Keratinocyte (primary cell): ENCODE results near the gene STAB2. TPM values are rescaled to one million over a fixed set of nuclear protein-coding genes. Genes with fewer than 3 reads are reported as not detected.

Source experiments
- DNase-seq: peaks from one replicate; pipeline ENCODE4 v3.0.0-alpha.2; 2011; ENCODE audit warnings: low read depth, missing footprints, low spot score
- FAIRE-seq: peaks from 2 replicates; lab custom pipeline; 2011; peaks lifted over from hg19 to GRCh38; lab: Jason Lieb, UNC
- H2AFZ ChIP-seq: 2 replicates; pipeline ENCODE4 v1.6.0; 2012; ENCODE audit warnings: low read length, control low read depth, inconsistent platforms; ENCODE audit not compliant: control insufficient read depth
- H3K27ac ChIP-seq: 2 replicates; pipeline ENCODE4 v1.5.1; 2011; ENCODE audit warnings: low read length; ENCODE audit not compliant: control insufficient read depth, insufficient read depth
- H3K27me3 ChIP-seq: 3 replicates; pipeline ENCODE4 v1.6.0; 2011; ENCODE audit warnings: low read length; ENCODE audit not compliant: control insufficient read depth, insufficient read depth; ENCODE audit errors: extremely low read depth
- H3K36me3 ChIP-seq, 2 experiments: 2 replicates in 1 of 2; 3 replicates in 1 of 2; pipeline ENCODE4 v1.5.1; 2011; ENCODE audit warnings: low read length in 2 of 2, mild to moderate bottlenecking in 1 of 2; ENCODE audit not compliant: control insufficient read depth in 2 of 2, insufficient read depth in 2 of 2; ENCODE audit errors: extremely low read depth in 1 of 2
- H3K4me1 ChIP-seq: 3 replicates; pipeline ENCODE4 v1.5.1; 2011; ENCODE audit warnings: low read length; ENCODE audit not compliant: control insufficient read depth, insufficient read depth; ENCODE audit errors: extremely low read depth
- H3K4me2 ChIP-seq: 3 replicates; pipeline ENCODE4 v1.6.0; 2011; ENCODE audit warnings: low read depth, low read length; ENCODE audit not compliant: control insufficient read depth, insufficient read depth; ENCODE audit errors: extremely low read depth
- H3K4me3 ChIP-seq, 3 experiments: fragments of 200-600 bp in 1 of 3; sonication (generic) in 1 of 3; 2 replicates in 2 of 3; 3 replicates in 1 of 3; pipeline ENCODE4 v1.5.1; 2011 to 2016; ENCODE audit warnings: low read length in 3 of 3, mild to moderate bottlenecking in 3 of 3, control low read depth in 2 of 3, inconsistent platforms in 1 of 3, low read depth in 1 of 3, mixed read lengths in 1 of 3, mixed run types in 1 of 3, moderate library complexity in 1 of 3; ENCODE audit not compliant: control insufficient read depth in 2 of 3, insufficient read depth in 2 of 3; ENCODE audit errors: extremely low read depth in 1 of 3
- H3K79me2 ChIP-seq: 2 replicates; pipeline ENCODE4 v1.6.0; 2012; ENCODE audit warnings: low read length; ENCODE audit not compliant: control insufficient read depth, insufficient read depth
- H3K9ac ChIP-seq: 3 replicates; pipeline ENCODE4 v1.6.0; 2011; ENCODE audit warnings: low read length; ENCODE audit not compliant: control insufficient read depth, insufficient read depth; ENCODE audit errors: extremely low read depth
- H3K9me1 ChIP-seq: 3 replicates; pipeline ENCODE4 v1.6.0; 2011; ENCODE audit warnings: low read length; ENCODE audit not compliant: control insufficient read depth, insufficient read depth; ENCODE audit errors: extremely low read depth
- H3K9me3 ChIP-seq: 2 replicates; pipeline ENCODE4 v1.5.1; 2012; ENCODE audit warnings: low read depth, low read length; ENCODE audit not compliant: control insufficient read depth
- H4K20me1 ChIP-seq: 3 replicates; pipeline ENCODE4 v1.6.0; 2011; ENCODE audit warnings: low read length; ENCODE audit not compliant: control insufficient read depth, insufficient read depth; ENCODE audit errors: extremely low read depth
- EZH2 ChIP-seq: IDR thresholded peaks from one replicate; pipeline ENCODE4 v1.6.1; 2012; ENCODE audit warnings: inconsistent platforms, mild to moderate bottlenecking, low read length, moderate library complexity
- dilution Hi-C: fragments of 300-500 bp; cut with MboI; formaldehyde crosslinking; loops from one replicate; pipeline ENCODE4 v1.7.0; 2020; ENCODE audit warnings: low sequenced_read_pairs; ENCODE audit not compliant: extremely low pct_ligation_motif_present
- polyA plus RNA-seq, 5 experiments: library from polyadenylated mRNA; depleted of rRNA in 3 of 5; stranded (reverse) in 3 of 5; stranded (forward) in 1 of 5; unstranded in 1 of 5; fragments of >200 nt; gene quantifications; 1 replicate in 1 of 5; 2 replicates in 3 of 5; 3 replicates in 1 of 5; pipeline versions ENCODE4 v1.2.1 to v1.2.3, GENCODE V29; 2011 to 2012; ENCODE audit warnings: missing spikeins in 2 of 5, low read depth in 1 of 5, low replicate concordance in 1 of 5
- TF ChIP-seq, protein P1 (sequence below), 3 experiments: IDR thresholded peaks in 1 of 3; conservative IDR thresholded peaks in 1 of 3; optimal IDR thresholded peaks in 1 of 3; 2 replicates in 2 of 3; 3 replicates in 1 of 3; pipeline versions ENCODE3 to v1.5.1; 2011; ENCODE audit warnings: low read length in 3 of 3, mild to moderate bottlenecking in 3 of 3, moderate library complexity in 2 of 3, control low read depth in 1 of 3, inconsistent platforms in 1 of 3; ENCODE audit not compliant: insufficient read depth in 2 of 3; ENCODE audit errors: extremely low read depth in 1 of 3

STAB2 gene
- polyA plus RNA-seq, 1 donor (not counting 4 experiments of a cell fraction or from before 2014, with no cell fraction given), result not detected

DNA sequence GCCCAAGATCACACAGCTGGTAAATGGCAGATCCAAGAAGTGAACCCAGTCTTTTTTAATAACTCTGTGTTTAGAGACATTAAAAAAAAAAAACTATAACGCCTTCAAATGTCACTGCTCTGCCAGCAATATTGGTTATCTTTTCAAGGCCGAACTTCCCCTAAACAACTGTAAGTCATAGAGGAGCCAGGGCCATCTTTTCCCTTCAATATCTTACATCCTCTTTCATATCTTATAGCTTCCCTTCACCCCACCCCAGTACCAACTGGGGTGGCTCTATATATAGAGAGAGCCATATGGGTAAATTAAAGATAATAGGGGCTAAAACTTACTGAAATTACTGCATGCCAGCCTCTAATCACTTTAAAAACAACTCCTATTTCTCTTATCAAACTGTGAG, 100.2 kb downstream of the STAB2 start:
- no peaks in the 10 kb centered on the region for H3K36me3 ChIP-seq
- H3K27me3 ChIP-seq, result peaks cover 4% of the 10 kb centered on the region
- no peaks in the 10 kb centered on the region for H3K79me2 ChIP-seq
- no peak for FAIRE-seq
- no peaks in the 10 kb centered on the region for H3K9me1 ChIP-seq
- no peak overlapping the region for H3K27ac ChIP-seq
- no peak overlapping the region for H3K4me3 ChIP-seq
- no peaks in the 10 kb centered on the region for H3K4me1 ChIP-seq
- dilution Hi-C loops, result no loop called here
- TF ChIP-seq, protein P1, sequence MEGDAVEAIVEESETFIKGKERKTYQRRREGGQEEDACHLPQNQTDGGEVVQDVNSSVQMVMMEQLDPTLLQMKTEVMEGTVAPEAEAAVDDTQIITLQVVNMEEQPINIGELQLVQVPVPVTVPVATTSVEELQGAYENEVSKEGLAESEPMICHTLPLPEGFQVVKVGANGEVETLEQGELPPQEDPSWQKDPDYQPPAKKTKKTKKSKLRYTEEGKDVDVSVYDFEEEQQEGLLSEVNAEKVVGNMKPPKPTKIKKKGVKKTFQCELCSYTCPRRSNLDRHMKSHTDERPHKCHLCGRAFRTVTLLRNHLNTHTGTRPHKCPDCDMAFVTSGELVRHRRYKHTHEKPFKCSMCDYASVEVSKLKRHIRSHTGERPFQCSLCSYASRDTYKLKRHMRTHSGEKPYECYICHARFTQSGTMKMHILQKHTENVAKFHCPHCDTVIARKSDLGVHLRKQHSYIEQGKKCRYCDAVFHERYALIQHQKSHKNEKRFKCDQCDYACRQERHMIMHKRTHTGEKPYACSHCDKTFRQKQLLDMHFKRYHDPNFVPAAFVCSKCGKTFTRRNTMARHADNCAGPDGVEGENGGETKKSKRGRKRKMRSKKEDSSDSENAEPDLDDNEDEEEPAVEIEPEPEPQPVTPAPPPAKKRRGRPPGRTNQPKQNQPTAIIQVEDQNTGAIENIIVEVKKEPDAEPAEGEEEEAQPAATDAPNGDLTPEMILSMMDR (optimal IDR thresholded peaks at IDR 0.05 in 1 of 3, IDR thresholded peaks at IDR 0.05 in 1 of 3, conservative IDR thresholded peaks at IDR 0.05 in 1 of 3; ENCODE audit: extremely low read depth in 1 of 3, insufficient read depth in 2 of 3, low read length in 3 of 3), result no peak
- no peak for TF ChIP-seq EZH2
- no peak overlapping the region for H3K9ac ChIP-seq
- no peaks in the 10 kb centered on the region for H3K9me3 ChIP-seq
- DNase-seq, result no peak
- no peaks in the 10 kb centered on the region for H4K20me1 ChIP-seq
- no peak overlapping the region for H3K4me2 ChIP-seq
- H2AFZ ChIP-seq, result no peak overlapping the region

DNA sequence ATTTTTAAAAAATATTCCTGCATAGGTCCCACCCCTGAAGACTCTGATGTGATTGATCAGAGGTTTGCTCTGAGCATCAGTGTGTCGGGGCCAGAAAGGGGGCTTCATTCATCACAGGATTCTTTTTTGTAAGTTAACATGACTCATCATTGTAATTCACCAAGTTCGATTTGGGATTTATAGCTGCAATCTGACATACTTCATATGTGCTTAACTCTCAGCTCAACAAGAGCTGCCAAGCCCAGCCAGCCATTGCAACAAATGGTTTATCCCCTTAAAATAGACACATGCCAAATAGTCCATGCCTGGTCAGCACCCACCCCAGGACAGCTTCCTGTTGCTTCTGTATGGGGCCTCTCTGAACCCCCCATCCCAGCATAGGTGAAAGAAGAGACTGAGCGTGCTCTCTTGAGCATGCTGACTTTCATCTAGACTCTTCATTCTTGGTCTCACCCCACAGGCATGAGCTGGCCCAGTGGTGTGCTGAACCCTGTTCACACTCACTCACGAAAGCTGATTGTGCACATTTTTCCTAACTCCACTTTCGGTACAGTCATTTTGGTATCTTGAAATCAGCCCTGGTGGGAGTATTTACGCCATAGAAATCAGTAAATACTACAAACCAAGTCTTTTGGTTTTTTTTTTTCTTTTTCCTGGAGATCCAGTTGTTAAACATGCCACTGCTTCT, 101.4 kb downstream of the STAB2 start:
- Histone ChIP-seq H3K4me3 (no peak overlapping the region), H3K9me3 (no peaks in the 10 kb centered on the region), H3K9ac (no peak overlapping the region), H3K4me1 (no peaks in the 10 kb centered on the region), H3K27me3 (peaks cover 4% of the 10 kb centered on the region), H3K79me2 (no peaks in the 10 kb centered on the region), H3K9me1 (no peaks in the 10 kb centered on the region), H3K27ac (no peak overlapping the region), H4K20me1 (no peaks in the 10 kb centered on the region), H3K4me2 (no peak overlapping the region), H2AFZ (no peak overlapping the region), H3K36me3 (no peaks in the 10 kb centered on the region)
- FAIRE-seq (no peak), DNase-seq (no peak)
- TF ChIP-seq EZH2, result no peak
- TF ChIP-seq, protein P1 (optimal IDR thresholded peaks at IDR 0.05 in 1 of 3, IDR thresholded peaks at IDR 0.05 in 1 of 3, conservative IDR thresholded peaks at IDR 0.05 in 1 of 3; ENCODE audit: extremely low read depth in 1 of 3, insufficient read depth in 2 of 3, low read length in 3 of 3), result no peak
- dilution Hi-C loops, result no loop called here
